Ectodermal cell (in vitro differentiated cells): ENCODE data around the gene ARMC9.

Experiments
- H3K27ac ChIP-seq: 2 replicates; pipeline ENCODE4 v1.7.0; 2013; ENCODE audit warnings: mild to moderate bottlenecking, low read depth, low read length; ENCODE audit not compliant: insufficient read depth, poor library complexity, severe bottlenecking
- H3K27me3 ChIP-seq: 2 replicates; pipeline ENCODE4 v1.7.0; 2013; ENCODE audit warnings: mild to moderate bottlenecking, low read length; ENCODE audit not compliant: insufficient read depth, control insufficient read depth, poor library complexity, severe bottlenecking
- H3K36me3 ChIP-seq: one replicate; pipeline ENCODE4 v1.7.0; 2013; ENCODE audit warnings: low read length; ENCODE audit not compliant: control insufficient read depth, insufficient read depth
- H3K4me1 ChIP-seq: one replicate; pipeline ENCODE4 v1.7.0; 2013; ENCODE audit warnings: low read length; ENCODE audit not compliant: control insufficient read depth, insufficient read depth
- H3K4me3 ChIP-seq: 2 replicates; pipeline ENCODE4 v1.7.0; 2013; ENCODE audit warnings: low read depth, low read length, control low read depth; ENCODE audit not compliant: insufficient read depth
- H3K9me3 ChIP-seq: 2 replicates; pipeline ENCODE4 v1.7.0; 2013; ENCODE audit warnings: mild to moderate bottlenecking, low read length, moderate library complexity; ENCODE audit not compliant: control insufficient read depth
- WGBS, 2 experiments: methylation state at CpG; one replicate each; pipeline ENCODE4 v1.1.7; 2013; ENCODE audit warnings: missing lambda C conversion rate in 2 of 2; 5-methylcytosine and 5-hydroxymethylcytosine counted together

ARMC9 gene

GRCh38 chr2:231359441-231359840 is 161.0 kb downstream of the ARMC9 start:
- no peaks in the 10 kb centered on the region for H3K9me3 ChIP-seq
- no peaks in the 10 kb centered on the region for H3K27me3 ChIP-seq
- H3K27ac ChIP-seq: no peak overlapping the region
- no peak overlapping the region for H3K4me3 ChIP-seq
- 93 to 96% methylated on average over 10 of the region's 10 CpGs for WGBS, 2 experiments
- no peaks in the 10 kb centered on the region for H3K36me3 ChIP-seq
- peaks cover 15% of the 10 kb centered on the region for H3K4me1 ChIP-seq

- H3K4me1 ChIP-seq: peaks cover 15% of the 10 kb centered on the region
Observed at GRCh38 chr2:231359948-231360347, 161.5 kb downstream of the ARMC9 start.

GRCh38 chr2:231360401-231360800 is 162.0 kb downstream of the ARMC9 start:
- 86 to 89% methylated on average over 11 of the region's 11 CpGs for WGBS, 2 experiments
- Histone ChIP-seq H3K4me3 (no peak overlapping the region), H3K9me3 (no peaks in the 10 kb centered on the region), H3K36me3 (no peaks in the 10 kb centered on the region), H3K27ac (no peak overlapping the region), H3K27me3 (no peaks in the 10 kb centered on the region), H3K4me1 (peaks cover 15% of the 10 kb centered on the region)

More at GRCh38 chr2:231359948-231360347, 161.5 kb downstream of the ARMC9 start:
- H3K27me3 ChIP-seq: no peaks in the 10 kb centered on the region
- H3K36me3 ChIP-seq: no peaks in the 10 kb centered on the region
- H3K27ac ChIP-seq: no peak overlapping the region
- H3K9me3 ChIP-seq: no peaks in the 10 kb centered on the region
- H3K4me3 ChIP-seq: no peak overlapping the region
- WGBS, 2 experiments: 90 to 93% methylated on average over 11 of the region's 11 CpGs

- WGBS, 2 experiments: 95 to 97% methylated on average over 13 of the region's 13 CpGs
- peaks cover 10% of the 10 kb centered on the region for H3K4me1 ChIP-seq
- H3K4me3 ChIP-seq: no peak overlapping the region
- H3K27ac ChIP-seq: no peak overlapping the region
- no peaks in the 10 kb centered on the region for H3K36me3 ChIP-seq
- H3K27me3 ChIP-seq: no peaks in the 10 kb centered on the region
- no peaks in the 10 kb centered on the region for H3K9me3 ChIP-seq
Observed at GRCh38 chr2:231360881-231361371, 162.5 kb downstream of the ARMC9 start.

GRCh38 chr2:231361701-231362554 is 163.5 kb downstream of the ARMC9 start:
- no peaks in the 10 kb centered on the region for H3K27me3 ChIP-seq
- 83 to 84% methylated on average over 12 of the region's 12 CpGs for WGBS, 2 experiments
- H3K4me1 ChIP-seq: peaks cover under 1% of the 10 kb centered on the region
- H3K4me3 ChIP-seq: no peak overlapping the region
- no peaks in the 10 kb centered on the region for H3K36me3 ChIP-seq
- H3K9me3 ChIP-seq: no peaks in the 10 kb centered on the region
- no peak overlapping the region for H3K27ac ChIP-seq

GRCh38 chr2:231362555-231363184 is 164.2 kb downstream of the ARMC9 start:
- 92 to 95% methylated on average over 7 of the region's 9 CpGs for WGBS, 2 experiments
- Histone ChIP-seq H3K9me3 (no peaks in the 10 kb centered on the region), H3K4me3 (no peak overlapping the region), H3K27ac (no peak overlapping the region), H3K4me1 (no peaks in the 10 kb centered on the region), H3K27me3 (no peaks in the 10 kb centered on the region), H3K36me3 (no peaks in the 10 kb centered on the region)

- no peaks in the 10 kb centered on the region for H3K4me1 ChIP-seq
- H3K9me3 ChIP-seq: no peaks in the 10 kb centered on the region
- no peaks in the 10 kb centered on the region for H3K36me3 ChIP-seq
- H3K4me3 ChIP-seq: no peak overlapping the region
- no peak overlapping the region for H3K27ac ChIP-seq
- no peaks in the 10 kb centered on the region for H3K27me3 ChIP-seq
- 93 to 94% methylated on average over 5 of the region's 5 CpGs for WGBS, 2 experiments
Observed at GRCh38 chr2:231364061-231364460, 165.6 kb downstream of the ARMC9 start.

- WGBS, 2 experiments: 85 to 86% methylated on average over 22 of the region's 22 CpGs
- Histone ChIP-seq H3K27me3 (no peaks in the 10 kb centered on the region), H3K9me3 (no peaks in the 10 kb centered on the region), H3K36me3 (no peaks in the 10 kb centered on the region), H3K4me1 (peaks cover 7% of the 10 kb centered on the region), H3K27ac (peak overlapping the region; percentile 55), H3K4me3 (no peak overlapping the region)
Observed at GRCh38 chr2:231364961-231365810, 166.8 kb downstream of the ARMC9 start.

GRCh38 chr2:231367178-231367577 is 168.7 kb downstream of the ARMC9 start:
- WGBS, 2 experiments: 94 to 95% methylated on average over 8 of the region's 8 CpGs
- H3K27ac ChIP-seq: no peak overlapping the region

More at GRCh38 chr2:231367178-231367577, 168.7 kb downstream of the ARMC9 start:
- Histone ChIP-seq H3K4me1 (peaks cover 11% of the 10 kb centered on the region), H3K4me3 (no peak overlapping the region), H3K36me3 (no peaks in the 10 kb centered on the region), H3K9me3 (no peaks in the 10 kb centered on the region), H3K27me3 (no peaks in the 10 kb centered on the region)
